COLO829 (cell line): Measurements from ENCODE around the gene STARD7.
"Not testable (repeated sequence)": the region's sequence is repeated elsewhere in the genome, so short reads cannot be mapped to it uniquely, and the experiment has no call there.

Experiments
- DNase-seq: peaks from one replicate; pipeline ENCODE4 v3.0.0; 2012; ENCODE audit warnings: low spot score

STARD7 gene

DNA sequence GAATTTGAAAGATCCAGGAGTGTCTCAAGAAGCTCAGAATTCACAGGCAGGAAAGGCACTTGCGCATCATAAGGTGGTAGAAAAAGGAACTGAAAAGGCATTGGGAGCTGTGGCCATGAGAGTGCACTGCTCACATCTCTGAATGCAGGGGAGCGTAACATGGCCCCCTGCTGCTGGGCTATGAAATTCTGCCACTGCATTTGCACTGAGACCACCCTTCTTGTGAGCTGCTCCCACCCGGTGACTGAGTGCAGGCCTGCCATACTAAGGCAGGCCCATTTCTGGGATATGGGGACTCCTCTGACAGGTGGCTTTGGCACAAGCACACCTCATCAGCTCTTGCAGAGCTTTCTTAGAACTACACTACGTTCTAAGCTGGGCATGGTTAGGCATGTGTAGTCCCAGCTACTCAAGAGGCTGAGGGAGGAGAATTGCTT, 25.3 kb upstream of the STARD7 start:
- DNase-seq = no peak

- no peak for DNase-seq
Observed at GRCh38 chr2:96233436-96233835, 24.8 kb upstream of the STARD7 start.

GRCh38 chr2:96231316-96231715, 22.7 kb upstream of the STARD7 start:
- no peak for DNase-seq

GRCh38 chr2:96225016-96225533, 16.4 kb upstream of the STARD7 start:
- no peak for DNase-seq

DNA sequence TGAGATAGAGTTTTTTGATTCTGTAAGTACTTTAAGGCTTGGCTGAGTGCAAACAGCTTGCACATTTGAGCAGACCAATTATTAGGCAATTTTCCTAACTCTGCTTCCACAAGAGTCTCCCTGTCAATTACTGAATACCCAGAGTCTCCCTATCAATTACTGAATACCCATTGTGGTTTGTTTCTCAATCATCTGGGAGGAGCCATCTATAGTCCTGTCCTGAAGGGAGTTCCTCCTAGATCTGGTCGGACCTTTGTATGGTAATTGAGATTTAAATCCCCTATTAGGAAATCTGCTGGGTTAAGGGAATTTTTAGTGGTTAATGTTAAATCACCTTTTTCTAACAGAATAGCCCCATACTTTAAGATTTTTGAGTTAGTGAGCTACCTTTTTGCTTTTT, 12.5 kb upstream of the STARD7 start:
- DNase-seq = not testable (repeated sequence)

DNA sequence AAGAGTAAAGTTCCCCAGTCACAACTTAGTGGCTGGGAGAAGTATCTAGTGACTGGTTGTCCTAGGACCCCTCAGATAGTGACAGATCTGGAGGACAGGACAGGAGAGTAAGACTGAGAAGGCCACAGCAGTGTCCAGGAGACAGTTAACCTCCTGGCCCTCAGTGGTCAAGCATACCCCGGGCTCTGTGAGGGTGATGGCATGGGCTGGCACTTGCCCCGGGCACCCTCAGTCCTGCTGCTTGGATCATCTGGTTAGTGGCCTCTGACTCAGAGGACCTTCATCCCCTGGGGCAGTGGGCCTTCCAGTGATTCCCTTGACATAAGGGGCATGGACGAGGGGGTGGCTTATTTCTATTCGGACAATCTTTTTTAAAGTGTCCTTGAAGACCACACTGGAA, 11.3 kb upstream of the STARD7 start:
- DNase-seq = not testable (repeated sequence)

- no peak for DNase-seq
Observed at GRCh38 chr2:96218508-96219131, 10.0 kb upstream of the STARD7 start.

GRCh38 chr2:96214554-96214953, 5.9 kb upstream of the STARD7 start:
- DNase-seq = peak; percentile 26

DNA sequence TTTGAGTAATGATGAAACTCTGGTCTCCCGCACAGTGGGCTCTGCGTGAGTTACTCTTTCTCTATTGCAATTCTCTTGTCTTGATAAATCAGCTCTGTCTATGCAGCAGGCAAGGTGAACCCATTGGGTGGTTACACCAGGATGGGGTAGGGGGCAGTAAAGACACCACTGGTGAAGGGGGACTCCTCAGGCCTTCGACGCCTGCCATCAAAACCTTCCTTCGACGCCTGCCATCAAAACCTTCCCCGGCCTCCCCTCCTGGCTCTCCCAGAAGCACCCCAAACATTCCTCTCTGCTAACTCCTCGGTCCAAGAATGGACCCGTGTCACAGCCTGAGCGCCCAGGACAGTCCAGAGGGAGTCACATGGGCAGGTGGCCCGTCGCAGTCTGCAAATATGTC, 4.8 kb upstream of the STARD7 start:
- DNase-seq = no peak

DNA sequence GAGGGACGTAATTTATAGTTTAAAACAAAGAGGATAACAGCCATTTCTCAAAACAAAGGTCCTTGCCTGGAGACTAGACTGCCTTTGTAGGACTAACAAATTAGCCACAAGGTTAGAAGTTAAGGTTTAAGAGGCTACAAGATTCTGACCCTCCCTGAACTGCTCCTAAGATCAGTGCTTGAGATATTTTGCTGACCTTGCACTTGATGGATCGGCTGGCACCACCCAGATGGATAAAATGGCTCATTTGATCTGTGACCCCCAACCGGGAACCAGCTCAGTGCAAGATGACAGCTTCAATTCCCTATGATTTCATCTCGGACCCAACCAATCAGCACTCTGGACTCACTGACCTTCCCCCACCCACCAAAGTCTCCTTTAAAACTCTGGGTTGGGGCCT, 3.7 kb upstream of the STARD7 start:
- no peak for DNase-seq

- DNase-seq = no peak
Observed at GRCh38 chr2:96209729-96210085, 1.1 kb upstream of the STARD7 start.

DNA sequence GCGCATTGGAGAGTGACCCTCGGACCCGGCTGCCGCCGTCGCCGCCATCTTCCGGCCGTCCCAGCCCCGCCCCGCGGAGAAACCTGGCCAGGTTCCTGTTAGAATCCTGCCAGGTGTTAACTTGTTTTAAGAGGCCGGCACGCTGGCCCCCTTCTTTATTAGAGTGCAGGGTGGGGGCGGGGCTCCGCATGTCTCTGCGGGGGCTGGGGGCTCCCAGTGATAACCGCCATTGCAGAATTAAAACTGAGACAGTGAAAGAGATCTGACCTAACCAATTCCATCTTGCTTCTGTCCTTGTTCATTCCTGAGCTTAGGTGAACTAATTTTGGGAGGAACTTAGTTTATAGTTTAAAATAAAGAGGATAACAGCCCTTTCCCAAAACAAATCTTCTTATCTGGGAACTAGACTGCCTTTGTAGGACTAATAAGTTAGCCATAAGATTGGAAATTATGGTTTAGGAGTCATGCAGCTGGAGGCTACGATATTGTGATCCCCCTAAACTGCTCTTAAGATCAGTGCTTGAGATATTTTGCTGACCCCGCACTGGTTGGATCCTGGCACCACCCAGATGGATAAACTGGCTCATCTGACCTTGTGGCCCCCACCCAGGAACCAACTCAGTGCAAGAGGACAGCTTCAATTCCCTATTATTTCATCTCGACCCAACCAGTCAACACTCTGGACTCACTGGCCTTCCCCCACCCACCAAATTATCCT, 543 bp upstream of the STARD7 start:
- no peak for DNase-seq

DNA sequence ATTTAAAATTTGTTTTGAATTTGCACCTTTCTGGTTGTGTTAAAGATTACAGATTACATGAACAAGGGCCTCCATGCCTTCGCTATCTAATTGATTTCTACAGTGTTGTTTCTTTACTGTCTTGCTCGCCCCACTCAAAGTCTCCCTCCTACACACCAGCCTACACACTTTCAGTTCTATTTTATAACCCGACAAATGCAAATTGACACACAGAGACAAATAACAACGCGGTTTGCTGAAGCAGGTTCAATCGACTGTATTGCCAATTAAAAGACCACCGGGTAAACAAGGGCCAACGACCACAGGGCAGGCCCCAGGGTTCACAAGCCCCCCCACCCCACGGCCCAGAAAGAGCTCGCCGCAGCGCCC, 869 bp downstream of the STARD7 start:
- no peak for DNase-seq

DNA sequence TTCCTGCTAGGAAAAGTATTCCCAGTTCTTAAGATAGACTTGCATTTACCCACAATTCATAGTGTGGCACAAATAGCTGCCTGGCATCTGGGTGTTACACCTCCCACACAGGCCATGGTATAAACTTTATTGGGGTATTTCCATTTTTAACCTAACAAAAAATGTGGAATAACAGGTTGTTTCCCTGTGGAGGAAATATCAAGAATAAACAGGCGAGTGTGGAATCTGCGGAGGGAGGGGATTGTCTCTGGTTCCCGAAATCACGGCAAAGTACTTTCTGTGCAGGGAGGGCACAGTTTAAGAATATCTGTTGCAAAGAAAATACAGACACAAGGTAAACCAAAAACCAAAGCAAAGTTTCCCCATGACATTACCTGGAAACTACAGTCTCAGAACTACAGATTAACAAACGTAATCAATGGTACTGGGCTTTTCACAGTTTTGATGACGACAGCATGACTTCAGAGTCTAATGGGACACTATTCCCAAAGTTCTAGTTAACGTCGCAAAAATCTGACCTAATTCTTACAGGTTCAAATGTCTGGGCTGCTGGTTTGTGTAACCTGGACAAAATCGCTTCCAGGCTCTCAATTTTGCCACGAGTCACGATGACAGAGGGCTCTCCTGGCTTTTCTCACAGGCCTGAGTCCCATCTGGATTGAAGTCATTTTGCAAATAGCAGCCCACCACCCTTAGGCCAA, 1.4 kb downstream of the STARD7 start:
- DNase-seq = no peak

- no peak for DNase-seq
Observed at GRCh38 chr2:96205888-96206287, 2.7 kb downstream of the STARD7 start.

- peak; percentile 31 for DNase-seq
Observed at GRCh38 chr2:96204836-96205624, 3.6 kb downstream of the STARD7 start.

DNA sequence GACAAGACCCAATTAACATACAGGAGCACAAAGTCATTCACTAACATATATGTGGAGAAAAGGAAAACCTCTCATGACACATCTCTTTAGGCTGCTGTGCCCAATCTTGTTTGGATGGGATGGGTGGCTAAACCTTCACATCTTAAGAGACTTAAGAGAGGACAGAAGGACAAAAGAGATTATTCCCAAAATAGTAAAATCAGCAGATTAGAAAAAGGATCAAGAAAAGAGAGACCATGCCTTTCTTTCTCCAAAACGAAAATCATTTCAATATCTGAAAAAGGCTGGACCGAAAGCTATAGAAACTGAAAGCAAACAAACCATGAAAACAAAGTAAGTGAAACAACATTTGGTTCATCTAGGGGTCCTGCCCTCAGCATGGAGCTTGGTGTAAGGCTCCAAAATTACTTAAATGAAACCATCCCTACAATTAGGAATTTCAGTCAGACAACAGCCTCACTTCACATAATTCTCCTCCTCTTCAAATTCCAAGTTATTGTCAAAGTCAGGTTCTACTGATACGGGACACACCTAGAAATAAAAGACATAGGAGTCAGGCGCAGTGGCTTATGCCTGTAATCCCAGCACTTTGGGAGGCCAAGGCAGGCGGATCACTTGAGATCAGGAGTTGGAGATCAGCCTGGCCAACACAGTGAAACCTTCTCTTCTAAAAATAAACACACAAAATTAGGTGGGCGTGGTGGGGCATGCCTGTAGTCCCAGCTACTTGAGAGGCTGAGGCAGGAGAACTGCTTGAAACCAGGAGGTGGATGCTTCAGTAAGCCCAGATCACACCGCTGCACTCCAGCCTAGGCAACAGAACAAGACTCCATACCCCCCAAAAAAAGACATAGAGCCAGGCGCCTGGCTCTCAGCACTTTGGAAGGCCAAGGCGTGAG, 5.2 kb downstream of the STARD7 start:
- DNase-seq = no peak

DNA sequence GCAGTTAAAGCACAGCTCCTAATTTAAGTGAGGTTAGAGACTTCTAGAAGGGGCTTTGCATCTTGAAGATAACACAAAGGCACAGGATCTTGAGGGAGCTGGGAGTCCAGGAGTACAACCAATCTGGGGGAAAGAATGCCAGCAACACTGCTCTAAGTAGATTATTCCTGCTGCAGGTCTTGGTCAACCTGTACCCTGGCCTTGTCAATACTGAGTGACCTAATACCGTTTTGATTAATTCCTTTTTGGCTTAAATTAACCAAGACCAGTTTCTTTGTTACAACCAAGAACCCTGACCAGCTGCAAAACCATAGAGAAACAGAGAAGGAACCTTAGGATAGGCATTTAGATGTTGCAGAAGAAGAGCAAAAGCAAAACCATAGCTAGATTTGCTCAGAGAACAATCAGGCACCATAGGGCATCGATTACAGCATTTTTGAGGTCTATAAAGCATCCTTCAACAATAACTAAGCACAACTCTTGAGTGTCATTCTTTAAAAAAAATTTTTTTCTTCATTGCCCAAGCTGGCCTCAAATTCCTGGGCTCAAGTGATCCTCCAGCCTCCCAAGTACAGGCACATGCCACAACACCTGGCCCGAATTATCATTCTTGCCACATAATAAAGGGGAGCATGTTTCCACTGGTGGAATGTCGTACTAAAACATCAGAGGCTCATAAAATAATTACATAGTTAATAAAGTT, 6.3 kb downstream of the STARD7 start:
- DNase-seq = no peak

GRCh38 chr2:96201338-96201737, 7.3 kb downstream of the STARD7 start:
- no peak for DNase-seq

GRCh38 chr2:96198921-96199320, 9.7 kb downstream of the STARD7 start:
- DNase-seq = no peak
